Trophoblast cell (in vitro differentiated cells and primary cell): Measurements from ENCODE around the gene WFDC9.

Source experiments
- DNase-seq, 2 donors: peaks; one replicate each; pipeline ENCODE4 v3.0.0-alpha.2; 2016
- H2AFZ ChIP-seq: 2 replicates; pipeline ENCODE4 v1.6.1; 2013; ENCODE audit warnings: low read length, moderate library complexity, mild to moderate bottlenecking; ENCODE audit not compliant: insufficient read depth, poor library complexity
- H2AK5ac ChIP-seq: 2 replicates; pipeline ENCODE4 v1.6.1; 2013; ENCODE audit warnings: mild to moderate bottlenecking, low read length
- H2BK120ac ChIP-seq: 2 replicates; pipeline ENCODE4 v1.6.1; 2013; ENCODE audit warnings: low read length, mild to moderate bottlenecking, moderate library complexity; ENCODE audit not compliant: insufficient read depth, poor library complexity
- H2BK12ac ChIP-seq: 2 replicates; pipeline ENCODE4 v1.6.1; 2013; ENCODE audit warnings: mild to moderate bottlenecking, low read length, moderate library complexity
- H2BK5ac ChIP-seq: 2 replicates; pipeline ENCODE4 v1.6.1; 2013; ENCODE audit warnings: low read length, low read depth, moderate library complexity, mild to moderate bottlenecking; ENCODE audit not compliant: poor library complexity
- H3K14ac ChIP-seq: 2 replicates; pipeline ENCODE4 v1.6.1; 2013; ENCODE audit warnings: mild to moderate bottlenecking, low read length
- H3K18ac ChIP-seq: 2 replicates; pipeline ENCODE4 v1.6.1; 2013; ENCODE audit warnings: mild to moderate bottlenecking, low read length
- H3K23ac ChIP-seq: 2 replicates; pipeline ENCODE4 v1.6.1; 2013; ENCODE audit warnings: low read length
- H3K27ac ChIP-seq: 2 replicates; pipeline ENCODE4 v1.5.1; 2013; ENCODE audit warnings: low read depth, mild to moderate bottlenecking, inconsistent platforms, low read length, moderate library complexity
- H3K27me3 ChIP-seq: 2 replicates; pipeline ENCODE4 v1.6.1; 2013; ENCODE audit warnings: inconsistent platforms, mild to moderate bottlenecking, low read length, moderate library complexity; ENCODE audit not compliant: insufficient read depth
- H3K36me3 ChIP-seq, 2 experiments: 1 replicate in 1 of 2; 2 replicates in 1 of 2; pipeline ENCODE4 v1.6.1; 2013; ENCODE audit warnings: low read length in 2 of 2, mild to moderate bottlenecking in 2 of 2, moderate library complexity in 1 of 2; ENCODE audit not compliant: insufficient read depth in 2 of 2, control insufficient read depth in 1 of 2
- H3K4ac ChIP-seq: 2 replicates; pipeline ENCODE4 v1.6.1; 2013; ENCODE audit warnings: low read depth, mild to moderate bottlenecking, low read length, moderate library complexity
- H3K4me1 ChIP-seq, 2 experiments: 1 replicate in 1 of 2; 2 replicates in 1 of 2; pipeline ENCODE4 v1.6.1; 2013; ENCODE audit warnings: low read length in 2 of 2, mild to moderate bottlenecking in 2 of 2, moderate library complexity in 1 of 2; ENCODE audit not compliant: insufficient read depth in 2 of 2, control insufficient read depth in 1 of 2
- H3K4me2 ChIP-seq: 2 replicates; pipeline ENCODE4 v1.6.1; 2013; ENCODE audit warnings: inconsistent platforms, mild to moderate bottlenecking, low read length, moderate library complexity
- H3K4me3 ChIP-seq: 2 replicates; pipeline ENCODE4 v1.5.1; 2013; ENCODE audit warnings: mild to moderate bottlenecking, low read depth, low read length, inconsistent platforms
- H3K79me1 ChIP-seq: one replicate; pipeline ENCODE4 v1.6.1; 2013; ENCODE audit warnings: low read length
- H3K79me2 ChIP-seq: 2 replicates; pipeline ENCODE4 v1.6.1; 2013; ENCODE audit warnings: low read length, mild to moderate bottlenecking; ENCODE audit not compliant: control insufficient read depth, insufficient read depth, poor library complexity
- H3K9ac ChIP-seq: 2 replicates; pipeline ENCODE4 v1.6.1; 2013; ENCODE audit warnings: mild to moderate bottlenecking, low read length
- H3K9me3 ChIP-seq: 2 replicates; pipeline ENCODE4 v1.6.1; 2013; ENCODE audit warnings: low read depth, mild to moderate bottlenecking, control low read depth, inconsistent platforms, low read length; ENCODE audit not compliant: insufficient read depth
- H4K12ac ChIP-seq: 2 replicates; pipeline ENCODE4 v1.6.1; 2013; ENCODE audit warnings: low read depth, mild to moderate bottlenecking, low read length, moderate library complexity
- H4K8ac ChIP-seq: 2 replicates; pipeline ENCODE4 v1.6.1; 2013; ENCODE audit warnings: low read depth, mild to moderate bottlenecking, low read length, moderate library complexity
- H4K91ac ChIP-seq: one replicate; pipeline ENCODE4 v1.6.1; 2013; ENCODE audit warnings: low read depth, mild to moderate bottlenecking, low read length, moderate library complexity
- WGBS: extraction: QIAGEN DNeasy Blood & Tissue Kit; methylation state at CpG from one replicate; pipeline ENCODE4 v1.1.7; 2013; ENCODE audit warnings: missing lambda C conversion rate; ENCODE audit not compliant: insufficient read length, insufficient coverage; ENCODE audit errors: extremely low coverage; 5-methylcytosine and 5-hydroxymethylcytosine counted together

Gene WFDC9

DNA sequence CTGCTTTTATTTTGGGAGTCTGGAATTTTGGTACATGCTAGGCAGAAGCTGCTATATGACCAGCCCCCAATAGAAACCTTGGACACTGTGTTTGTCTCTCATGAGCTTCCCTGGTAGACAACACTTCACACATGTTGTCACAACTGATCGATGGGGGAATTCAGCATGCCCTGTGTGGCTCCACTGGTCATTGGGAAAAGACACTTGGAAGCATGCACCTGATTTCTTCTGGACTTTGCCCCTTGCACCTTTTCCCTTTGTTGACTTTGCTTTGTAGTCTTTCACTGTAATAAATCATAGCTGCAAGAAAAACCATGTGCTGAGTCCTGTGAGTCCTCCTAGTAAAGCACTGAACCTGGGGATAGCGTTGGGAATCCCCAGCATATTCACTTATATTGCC, 9.5 kb downstream of the WFDC9 start:
- peak overlapping the region; percentile 58 for H3K9ac ChIP-seq
- H3K14ac ChIP-seq, result no peak overlapping the region
- H3K9me3 ChIP-seq, result no peaks in the 10 kb centered on the region
- no peak overlapping the region for H4K91ac ChIP-seq
- H3K79me1 ChIP-seq, result no peaks in the 10 kb centered on the region
- H3K79me2 ChIP-seq, result no peaks in the 10 kb centered on the region
- H3K27me3 ChIP-seq, result no peaks in the 10 kb centered on the region
- H4K8ac ChIP-seq, result no peak overlapping the region
- no peak overlapping the region for H3K18ac ChIP-seq
- H2BK120ac ChIP-seq, result no peak overlapping the region
- H3K23ac ChIP-seq, result no peak overlapping the region
- H3K4me2 ChIP-seq, result no peak overlapping the region
- no peak overlapping the region for H2AK5ac ChIP-seq
- H2AFZ ChIP-seq, result no peak overlapping the region
- H3K27ac ChIP-seq, result no peak overlapping the region
- H3K36me3 ChIP-seq, result no peaks in the 10 kb centered on the region
- H3K4me3 ChIP-seq, result no peak overlapping the region
- no CpG with 5 or more reads among the region's 2 CpGs for WGBS
- no peak overlapping the region for H2BK12ac ChIP-seq
- no peak overlapping the region for H2BK5ac ChIP-seq
- no peaks in the 10 kb centered on the region for H3K4me1 ChIP-seq
- H4K12ac ChIP-seq, result no peak overlapping the region
- no peak for DNase-seq
- no peak overlapping the region for H3K4ac ChIP-seq

DNA sequence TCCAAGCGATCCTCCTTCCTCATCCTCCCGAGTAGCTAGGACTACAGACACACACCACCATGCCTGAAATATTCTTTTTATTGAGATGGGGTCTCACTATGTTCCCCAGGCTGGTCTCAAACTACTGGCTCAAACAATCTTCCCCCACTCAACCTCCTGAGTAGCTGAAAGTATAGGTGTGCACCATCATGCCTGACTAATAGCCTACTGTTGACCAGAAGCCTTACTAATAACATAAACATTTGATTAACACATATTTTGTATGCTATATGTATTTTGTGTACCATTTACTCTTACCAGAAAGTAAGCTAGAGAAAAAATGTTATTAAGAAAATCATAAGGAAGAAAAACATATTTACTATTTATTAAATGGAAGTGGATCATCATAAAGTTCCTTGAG, 13.5 kb downstream of the WFDC9 start:
- H3K27me3 ChIP-seq, result no peaks in the 10 kb centered on the region
- H3K4ac ChIP-seq, result no peak overlapping the region
- H2BK12ac ChIP-seq, result no peak overlapping the region
- H2AK5ac ChIP-seq, result no peak overlapping the region
- H3K9me3 ChIP-seq, result no peaks in the 10 kb centered on the region
- H4K12ac ChIP-seq, result no peak overlapping the region
- H4K91ac ChIP-seq, result no peak overlapping the region
- H3K14ac ChIP-seq, result no peak overlapping the region
- no peak overlapping the region for H3K4me2 ChIP-seq
- no CpG with 5 or more reads among the region's 2 CpGs for WGBS
- no peaks in the 10 kb centered on the region for H3K36me3 ChIP-seq
- H3K79me1 ChIP-seq, result no peaks in the 10 kb centered on the region
- no peak overlapping the region for H4K8ac ChIP-seq
- no peaks in the 10 kb centered on the region for H3K79me2 ChIP-seq
- no peak for DNase-seq
- no peak overlapping the region for H2BK120ac ChIP-seq
- no peak overlapping the region for H3K4me3 ChIP-seq
- H3K4me1 ChIP-seq, result no peaks in the 10 kb centered on the region
- H2BK5ac ChIP-seq, result no peak overlapping the region
- H3K27ac ChIP-seq, result no peak overlapping the region
- no peak overlapping the region for H3K23ac ChIP-seq
- H2AFZ ChIP-seq, result no peak overlapping the region
- H3K9ac ChIP-seq, result no peak overlapping the region
- H3K18ac ChIP-seq, result no peak overlapping the region

DNA sequence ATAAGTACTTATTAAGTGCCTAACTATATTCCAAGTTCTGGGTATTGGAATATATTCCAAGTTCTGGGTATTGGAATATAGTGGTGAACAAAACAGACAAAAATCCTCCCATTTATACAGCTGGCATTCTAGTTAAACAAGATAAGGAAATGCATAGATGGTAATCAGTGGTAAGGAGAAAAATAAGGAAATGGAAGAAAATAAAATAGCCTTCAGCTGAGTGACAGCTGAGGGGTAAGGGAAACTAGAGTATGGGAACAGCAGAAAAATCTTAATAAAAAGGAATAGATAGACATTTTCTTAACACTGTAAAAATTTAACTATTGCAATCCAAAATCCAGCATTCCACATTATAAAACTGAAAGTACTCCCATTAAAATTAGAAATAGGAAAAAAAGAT, 18.8 kb downstream of the WFDC9 start:
- no peaks in the 10 kb centered on the region for H3K9me3 ChIP-seq

DNA sequence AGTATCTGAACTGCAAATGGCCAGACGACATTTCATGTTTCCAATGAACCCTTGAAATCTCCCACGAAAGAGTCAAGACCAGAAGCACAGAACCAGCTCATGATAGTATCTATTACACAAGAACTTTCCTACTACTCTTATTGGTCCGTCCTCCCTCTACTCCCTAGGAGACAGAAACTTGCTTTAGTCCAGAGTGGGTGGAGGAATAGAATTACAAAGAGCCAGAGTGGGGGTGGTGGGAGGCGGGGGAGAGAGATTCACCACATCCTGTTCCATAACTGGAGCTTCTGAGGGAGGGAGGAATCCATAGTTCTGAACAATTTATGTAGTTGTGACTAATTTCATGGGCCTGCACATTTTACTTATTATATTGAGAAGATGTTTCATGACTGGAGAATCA, 20.0 kb downstream of the WFDC9 start:
- Histone ChIP-seq H4K91ac (no peak overlapping the region), H4K12ac (no peak overlapping the region), H3K14ac (no peak overlapping the region), H3K36me3 (no peaks in the 10 kb centered on the region), H4K8ac (no peak overlapping the region), H3K27me3 (no peaks in the 10 kb centered on the region), H2BK120ac (no peak overlapping the region), H2BK12ac (no peak overlapping the region), H3K4me1 (peaks cover 0 to 4% of the 10 kb centered on the region in 2 experiments), H3K79me1 (no peaks in the 10 kb centered on the region), H3K4ac (no peak overlapping the region), H3K4me3 (no peak overlapping the region), H3K79me2 (no peaks in the 10 kb centered on the region), H3K4me2 (no peak overlapping the region), H2AFZ (no peak overlapping the region), H3K23ac (no peak overlapping the region), H3K9me3 (no peaks in the 10 kb centered on the region), H3K18ac (no peak overlapping the region), H2AK5ac (no peak overlapping the region), H2BK5ac (no peak overlapping the region), H3K27ac (no peak overlapping the region), H3K9ac (no peak overlapping the region)
- no CpG with 5 or more reads among the region's 4 CpGs for WGBS
- no peak for DNase-seq

More for the DNA sequence above, 18.8 kb downstream of the WFDC9 start:
- Histone ChIP-seq H3K9ac (no peak overlapping the region), H3K27me3 (no peaks in the 10 kb centered on the region), H2BK120ac (no peak overlapping the region), H4K91ac (no peak overlapping the region), H3K4ac (no peak overlapping the region), H3K14ac (no peak overlapping the region), H3K18ac (no peak overlapping the region), H2AFZ (no peak overlapping the region), H3K79me1 (no peaks in the 10 kb centered on the region), H3K27ac (no peak overlapping the region), H3K4me1 (peaks cover 0 to 4% of the 10 kb centered on the region in 2 experiments), H2BK5ac (no peak overlapping the region), H3K4me2 (no peak overlapping the region), H4K8ac (no peak overlapping the region), H3K4me3 (no peak overlapping the region), H3K36me3 (no peaks in the 10 kb centered on the region), H2AK5ac (no peak overlapping the region), H4K12ac (no peak overlapping the region), H3K79me2 (no peaks in the 10 kb centered on the region), H2BK12ac (no peak overlapping the region), H3K23ac (no peak overlapping the region)
- DNase-seq, result peak in 1 of 2 donors; percentile 0
